ENCODE results near the gene ZSWIM9.

ZSWIM9 gene

GRCh38 chr19:48169939-48170803, at the start of gene ZSWIM9, which contains the start of gene LIG1:
ZSWIM9 (plus strand) TSS chr19:48170680; CDS start chr19:48171803, 1,123 bp downstream.
LIG1 (minus strand) TSS chr19:48170344; CDS start chr19:48165566, 4,778 bp downstream.
- peak; percentile 98 for DNase-seq (ENCODE audit: low read depth, low spot score)

GRCh38 chr19:48121066-48121465, 49.4 kb upstream of the ZSWIM9 start:
- DNase-seq (ENCODE audit: low read depth, low spot score) = no peak

- DNase-seq (ENCODE audit: low read depth, low spot score) = no peak
Observed at GRCh38 chr19:48121909-48122371, 48.5 kb upstream of the ZSWIM9 start.

- no peak for DNase-seq (ENCODE audit: low read depth, low spot score)
Observed at GRCh38 chr19:48122421-48122820, 48.1 kb upstream of the ZSWIM9 start.

- peak; percentile 79 for DNase-seq (ENCODE audit: low read depth, low spot score)
Observed at GRCh38 chr19:48123907-48124651, 46.4 kb upstream of the ZSWIM9 start.

- no peak for DNase-seq (ENCODE audit: low read depth, low spot score)
Observed at GRCh38 chr19:48127561-48127960, 42.9 kb upstream of the ZSWIM9 start.

DNA sequence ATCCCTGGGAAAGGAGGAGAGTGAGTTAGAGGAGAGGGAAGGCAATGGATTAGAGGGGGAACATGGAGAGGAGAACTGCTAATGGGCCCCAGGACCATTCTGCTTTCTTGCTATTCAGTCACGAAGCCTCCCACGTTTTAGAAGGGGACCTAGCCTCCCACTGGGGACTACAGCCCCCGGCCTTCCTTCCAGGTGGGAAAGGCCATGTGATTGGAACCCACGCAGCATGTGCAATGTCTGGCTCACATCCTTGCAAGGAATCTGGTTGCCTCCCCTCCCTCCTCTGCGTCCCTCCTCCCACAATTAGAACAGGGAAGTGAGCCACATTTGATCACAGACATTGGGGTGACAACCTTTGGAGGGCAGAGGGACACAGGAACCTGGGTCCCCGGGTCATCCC, 37.4 kb upstream of the ZSWIM9 start:
- DNase-seq (ENCODE audit: low read depth, low spot score) = no peak

DNA sequence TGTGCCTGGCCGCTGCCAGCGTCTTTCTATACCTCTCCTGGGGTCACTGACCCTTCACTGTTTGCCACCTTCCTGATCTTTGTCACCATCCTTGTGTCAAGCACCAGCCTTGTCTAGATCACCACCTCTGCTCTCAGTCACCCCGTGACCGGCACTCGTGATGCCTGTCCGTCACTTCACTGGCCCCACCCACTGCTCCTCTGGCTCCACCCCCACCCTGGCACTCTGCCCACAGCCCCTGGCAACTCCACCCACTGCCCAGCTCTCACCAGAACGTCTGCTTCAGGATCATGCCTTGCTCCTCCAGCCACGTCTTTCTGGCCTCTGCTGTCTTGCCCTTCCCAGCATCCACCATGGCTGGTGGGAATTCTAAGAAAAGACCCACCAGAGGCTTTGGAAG, 35.1 kb upstream of the ZSWIM9 start:
- no peak for DNase-seq (ENCODE audit: low read depth, low spot score)

DNA sequence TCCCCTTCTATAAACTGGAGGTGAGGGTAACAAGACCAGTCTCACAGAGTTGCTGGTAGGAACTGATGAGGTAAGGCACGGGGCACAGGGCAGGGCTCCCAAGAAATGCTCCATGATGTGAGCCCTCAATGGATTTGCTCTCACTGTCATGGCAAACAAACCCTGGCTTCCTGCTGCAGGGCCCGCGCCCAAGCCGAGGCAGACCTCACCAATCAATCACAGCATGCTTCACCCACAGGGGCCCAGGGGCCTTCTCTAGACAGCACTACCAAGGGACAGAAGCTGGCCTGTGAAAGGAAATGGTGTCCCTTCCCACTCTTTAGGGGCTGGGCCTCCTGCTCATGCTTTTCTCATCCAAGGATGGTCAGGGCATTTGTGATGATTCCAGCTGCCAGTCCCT, 33.9 kb upstream of the ZSWIM9 start:
- DNase-seq (ENCODE audit: low read depth, low spot score) = no peak

DNA sequence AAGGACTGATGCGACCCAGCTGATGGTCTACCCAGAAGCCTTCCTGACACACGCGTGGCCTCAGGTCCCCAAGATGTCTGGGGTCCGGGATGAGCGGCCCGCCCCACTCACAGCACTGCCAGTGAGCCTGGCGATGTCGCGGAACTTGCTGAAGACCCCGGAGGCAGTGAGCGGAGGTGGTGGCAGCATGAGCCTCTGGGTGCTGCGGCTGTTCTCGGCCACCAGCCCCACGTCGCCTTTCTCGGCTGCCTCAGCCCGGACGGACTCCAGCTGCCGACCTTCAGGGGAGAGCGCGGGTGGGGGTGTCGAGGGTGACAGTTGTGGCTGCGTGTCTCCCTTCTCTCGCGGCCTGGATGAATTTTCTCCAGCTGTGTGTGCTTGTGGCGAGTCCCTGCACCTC, 33.1 kb upstream of the ZSWIM9 start:
- DNase-seq (ENCODE audit: low read depth, low spot score) = no peak

DNA sequence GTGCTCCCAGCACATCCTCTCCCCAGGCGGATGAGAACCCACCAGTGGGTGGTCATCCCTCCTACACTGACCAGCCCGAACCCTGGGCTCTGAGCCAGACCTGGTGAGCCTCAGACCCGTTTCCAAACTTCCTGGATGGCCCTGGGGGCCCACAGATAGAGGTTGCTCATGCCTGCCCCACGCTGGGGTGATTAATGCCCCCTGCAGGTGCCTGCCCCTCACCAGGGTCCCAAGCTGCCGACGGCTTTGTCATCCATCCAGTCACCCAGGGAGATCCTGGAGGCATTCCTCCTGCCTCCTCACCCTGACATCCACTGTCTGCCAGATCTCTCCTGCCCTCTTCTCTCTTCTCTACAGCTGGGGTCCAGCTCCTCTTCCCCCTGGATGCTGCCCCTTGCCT, 31.4 kb upstream of the ZSWIM9 start:
- no peak for DNase-seq (ENCODE audit: low read depth, low spot score)

DNA sequence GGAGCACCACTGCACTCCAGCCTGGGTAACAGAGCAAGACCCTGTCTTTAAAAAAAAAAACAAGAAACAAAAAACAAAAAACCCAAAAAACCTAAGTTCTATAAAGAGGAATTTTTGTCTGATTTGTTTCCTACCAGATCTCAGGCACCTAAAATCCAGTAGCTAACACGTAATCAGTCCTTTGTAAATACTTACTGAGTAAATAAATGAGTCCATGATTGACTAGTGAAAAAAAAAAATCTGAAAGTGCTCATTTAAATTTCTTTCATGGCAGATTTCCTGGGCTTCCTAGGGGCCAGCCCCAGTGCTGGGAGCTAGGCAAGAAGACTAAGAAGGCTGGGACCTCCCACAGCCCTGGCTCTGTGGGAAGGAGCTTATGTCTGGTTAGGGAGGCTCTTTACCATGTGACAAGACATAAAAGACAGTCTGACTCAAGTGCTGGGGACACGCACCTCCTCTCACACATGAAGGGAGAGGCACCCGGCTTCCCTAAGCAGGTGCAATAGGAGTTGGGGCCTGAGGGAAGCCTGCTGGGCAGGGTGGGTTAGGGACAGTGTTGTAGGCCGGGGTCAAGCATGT, 22.8 kb upstream of the ZSWIM9 start:
- no peak for DNase-seq (ENCODE audit: low read depth, low spot score)

GRCh38 chr19:48148576-48148975, 21.9 kb upstream of the ZSWIM9 start:
- no peak for DNase-seq (ENCODE audit: low read depth, low spot score)

- no peak for DNase-seq (ENCODE audit: low read depth, low spot score)
Observed at GRCh38 chr19:48149430-48149829, 21.1 kb upstream of the ZSWIM9 start.

- peak; percentile 70 for DNase-seq (ENCODE audit: low read depth, low spot score)
Observed at GRCh38 chr19:48152551-48152950, 17.9 kb upstream of the ZSWIM9 start.

DNA sequence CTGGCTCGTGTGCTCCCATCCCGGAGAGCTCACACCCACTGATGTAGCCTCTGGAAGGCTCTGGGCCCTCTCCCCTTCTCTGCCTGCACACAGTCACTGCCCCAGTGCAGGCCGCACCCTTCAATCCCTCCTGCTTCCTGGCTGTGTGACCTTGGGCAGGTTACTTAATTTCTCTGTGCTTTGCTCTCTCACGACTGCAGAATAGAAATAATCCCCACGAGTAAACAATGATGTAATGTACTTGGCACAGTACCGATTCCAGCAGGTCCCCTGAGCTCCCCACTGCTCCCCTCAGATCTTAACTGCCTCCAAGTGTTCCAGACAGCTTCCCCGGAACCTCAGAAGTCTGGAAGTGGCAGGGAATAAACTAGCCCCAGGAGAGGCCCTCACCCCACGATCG, 16.5 kb upstream of the ZSWIM9 start:
- DNase-seq (ENCODE audit: low read depth, low spot score) = no peak

DNA sequence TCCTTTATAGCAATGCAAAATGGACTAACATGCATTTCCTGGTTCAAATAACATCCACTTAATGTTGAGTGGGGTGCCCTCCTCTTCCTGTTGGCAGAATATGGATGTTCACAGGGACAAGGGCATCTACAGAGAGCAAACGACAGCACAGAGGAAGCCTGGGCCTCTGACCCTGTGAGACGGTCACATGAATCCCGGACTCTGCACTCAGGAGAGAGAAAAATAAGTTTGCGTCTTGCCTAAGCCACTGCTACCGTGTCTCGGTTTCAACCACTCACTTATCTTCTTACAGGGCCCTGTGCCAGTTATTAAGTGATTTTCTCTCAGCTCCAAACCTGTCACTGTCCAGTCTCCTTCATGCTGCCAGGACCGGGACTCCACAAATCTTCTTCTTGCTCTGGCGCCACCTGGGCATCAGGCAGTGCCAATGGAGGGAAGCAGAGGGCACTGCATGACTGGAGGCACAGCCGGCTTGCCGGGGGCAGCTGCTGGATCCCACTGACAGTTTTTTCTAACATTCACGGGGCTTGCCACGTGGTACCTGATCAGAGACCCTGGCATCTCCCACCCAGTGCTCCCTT, 12.2 kb upstream of the ZSWIM9 start:
- no peak for DNase-seq (ENCODE audit: low read depth, low spot score)

GRCh38 chr19:48168689-48169088, 1.8 kb upstream of the ZSWIM9 start:
- DNase-seq (ENCODE audit: low read depth, low spot score) = no peak

DNA sequence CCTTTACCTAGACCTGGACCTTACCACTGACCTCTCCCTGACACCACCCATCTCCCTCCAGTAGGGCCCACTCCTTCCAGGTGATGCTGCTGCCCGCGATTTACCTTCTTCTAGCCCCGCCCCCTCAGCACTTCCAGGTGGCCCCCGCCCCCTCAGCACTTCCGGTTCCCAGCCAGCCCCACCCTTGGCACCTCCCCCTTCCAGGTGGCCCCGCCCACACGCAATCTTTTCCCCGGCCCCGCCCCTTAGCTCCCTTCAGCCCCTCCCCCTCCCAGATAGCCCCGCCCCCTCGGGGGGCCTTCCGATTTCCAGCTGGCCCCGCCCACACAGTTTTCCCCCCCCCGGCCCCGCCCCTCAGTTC, 922 bp upstream of the ZSWIM9 start:
- peak; percentile 78 for DNase-seq (ENCODE audit: low read depth, low spot score)

- no peak for DNase-seq (ENCODE audit: low read depth, low spot score)
Observed at GRCh38 chr19:48170817-48171347, 402 bp downstream of the ZSWIM9 start.

DNA sequence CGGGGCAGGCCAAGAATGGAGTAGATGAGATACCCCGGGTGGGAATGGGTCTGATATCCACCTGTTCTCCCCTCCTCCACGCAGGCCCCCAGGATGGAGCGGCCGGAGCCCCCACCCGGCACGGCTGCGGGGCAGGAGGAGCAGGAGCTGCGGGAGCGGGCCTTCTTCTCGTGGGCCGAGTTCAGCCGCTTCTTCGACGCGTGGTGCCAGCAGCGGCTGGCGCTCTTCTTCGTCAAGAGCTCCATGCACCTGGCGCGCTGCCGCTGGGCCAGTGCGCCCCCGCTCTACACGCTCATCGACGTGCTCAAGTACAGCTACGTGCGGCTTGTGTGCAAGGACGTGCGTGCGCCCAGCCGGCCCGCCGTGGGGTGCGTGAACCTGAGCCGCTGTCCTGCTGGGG, 1.2 kb downstream of the ZSWIM9 start:
- DNase-seq (ENCODE audit: low read depth, low spot score) = no peak

Measured in astrocyte of the hippocampus (primary cell).